ENCODE results near the gene PPP6R1. TPM values are rescaled to one million over a fixed set of nuclear protein-coding genes. Genes with fewer than 3 reads are reported as not detected.

PPP6R1 gene
- total RNA-seq, 1 experiment from 2014 or later, result 159 TPM

- H3K9me2 ChIP-seq (ENCODE audit: insufficient read depth), result no peaks in the 10 kb centered on the region
- peak overlapping the region; percentile 24; the same call in 1 of the 2 replicates for H3K27ac ChIP-seq
- H3F3A ChIP-seq (ENCODE audit: insufficient read depth, low read depth), result peaks cover 30% of the 10 kb centered on the region; the same call in 1 of the 2 replicates
- H3K4me2 ChIP-seq, result peak overlapping the region; percentile 26
- POLR2A ChIA-PET (ENCODE audit: unreplicated experiment), result interaction anchor here (0.5 to 0.6 kb wide), 3 partner anchors 11 to 107 kb away, joined by 7 to 9 read pairs (median 8); no protein-coding TSS in a partner anchor
- DNase-seq, result no peak
- CTCF ChIA-PET, result interaction anchor here (0.8 kb wide), 1 partner anchor 53 kb away, joined by 3 read pairs; no protein-coding TSS in a partner anchor
- no peak overlapping the region for H2AFZ ChIP-seq
- peaks cover 16% of the 10 kb centered on the region for H3K36me3 ChIP-seq (ENCODE audit: low read depth)
- H3K9me3 ChIP-seq (ENCODE audit: insufficient read depth, low read depth), result no peaks in the 10 kb centered on the region
- no peak overlapping the region for H3K4me3 ChIP-seq
- BruUV-seq (replicated peaks), result no TSS peak
- intact Hi-C loops (cut with micrococcal nuclease; ENCODE audit: unreplicated experiment), result no loop called here
- TF ChIP-seq EZH2 (IDR thresholded peaks at IDR 0.05; ENCODE audit: low read depth) (no peak), CTCF (conservative IDR thresholded peaks at IDR 0.05) (no peak)
- H3K4me1 ChIP-seq (replicated peaks; ENCODE audit: insufficient read depth), result peaks cover 46% of the 10 kb centered on the region
- peaks cover 76% of the 10 kb centered on the region for H4K20me1 ChIP-seq (ENCODE audit: insufficient read depth)
- H3K79me2 ChIP-seq (ENCODE audit: low read depth), result peaks cover 75% of the 10 kb centered on the region
- H3K27me3 ChIP-seq (ENCODE audit: insufficient read depth, low read depth), result no peaks in the 10 kb centered on the region
Observed at GRCh38 chr19:55248166-55248675, 10.6 kb downstream of the PPP6R1 start.

GRCh38 chr19:55247621-55248099 is 11.2 kb downstream of the PPP6R1 start:
- H3K4me3 ChIP-seq, result no peak overlapping the region
- H3K36me3 ChIP-seq (ENCODE audit: low read depth), result peaks cover 16% of the 10 kb centered on the region
- no TSS peak for BruUV-seq (replicated peaks)
- H3K9me3 ChIP-seq (ENCODE audit: insufficient read depth, low read depth), result no peaks in the 10 kb centered on the region
- H3K27me3 ChIP-seq (ENCODE audit: insufficient read depth, low read depth), result no peaks in the 10 kb centered on the region
- H4K20me1 ChIP-seq (ENCODE audit: insufficient read depth), result peaks cover 71% of the 10 kb centered on the region
- DNase-seq, result peak; percentile 88 to 93
- H3K4me1 ChIP-seq (replicated peaks; ENCODE audit: insufficient read depth), result peaks cover 46% of the 10 kb centered on the region
- CTCF ChIA-PET, result interaction anchor here (0.8 kb wide), 1 partner anchor 54 kb away, joined by 3 read pairs; no protein-coding TSS in a partner anchor
- H3K27ac ChIP-seq, result peak overlapping the region; percentile 24; the same call in 1 of the 2 replicates
- intact Hi-C loops (cut with micrococcal nuclease; ENCODE audit: unreplicated experiment), result loop anchor here (1.0 kb wide), 1 partner anchor 31 kb away; no protein-coding TSS in a partner anchor
- no peaks in the 10 kb centered on the region for H3K9me2 ChIP-seq (ENCODE audit: insufficient read depth)
- POLR2A ChIA-PET (ENCODE audit: unreplicated experiment), result interaction anchor here (0.5 kb wide), 1 partner anchor 101 kb away, joined by 7 read pairs; no protein-coding TSS in a partner anchor
- no peak overlapping the region for H2AFZ ChIP-seq
- TF ChIP-seq CTCF (conservative IDR thresholded peaks at IDR 0.05), result no peak
- TF ChIP-seq EZH2 (IDR thresholded peaks at IDR 0.05; ENCODE audit: low read depth), result no peak
- H3K79me2 ChIP-seq (ENCODE audit: low read depth), result peaks cover 69% of the 10 kb centered on the region
- H3K4me2 ChIP-seq, result peak overlapping the region; percentile 26
- H3F3A ChIP-seq (ENCODE audit: insufficient read depth, low read depth), result peaks cover 27% of the 10 kb centered on the region; the same call in 1 of the 2 replicates

- ChIA-PET POLR2A (ENCODE audit: unreplicated experiment) (no interaction called here), CTCF (no interaction called here)
- H3K27ac ChIP-seq, result no peak overlapping the region
Observed at GRCh38 chr19:55246462-55247451, 12.1 kb downstream of the PPP6R1 start.

More at GRCh38 chr19:55246462-55247451, 12.1 kb downstream of the PPP6R1 start:
- Histone ChIP-seq H3K9me3 (ENCODE audit: insufficient read depth, low read depth) (no peaks in the 10 kb centered on the region), H3K27me3 (ENCODE audit: insufficient read depth, low read depth) (no peaks in the 10 kb centered on the region), H3F3A (ENCODE audit: insufficient read depth, low read depth) (peaks cover 19% of the 10 kb centered on the region; the same call in 1 of the 2 replicates), H2AFZ (no peak overlapping the region), H3K79me2 (ENCODE audit: low read depth) (peaks cover 60% of the 10 kb centered on the region), H3K36me3 (ENCODE audit: low read depth) (peaks cover 16% of the 10 kb centered on the region), H3K4me1 (replicated peaks; ENCODE audit: insufficient read depth) (peaks cover 37% of the 10 kb centered on the region), H4K20me1 (ENCODE audit: insufficient read depth) (peaks cover 68% of the 10 kb centered on the region), H3K4me3 (no peak overlapping the region), H3K4me2 (peak overlapping the region; percentile 26; the same call in 1 of the 2 replicates), H3K9me2 (ENCODE audit: insufficient read depth) (no peaks in the 10 kb centered on the region)
- no peak for DNase-seq
- no peak for TF ChIP-seq CTCF (conservative IDR thresholded peaks at IDR 0.05)
- intact Hi-C loops (cut with micrococcal nuclease; ENCODE audit: unreplicated experiment), result loop anchor here (1.0 kb wide), 1 partner anchor 30 kb away; no protein-coding TSS in a partner anchor
- no TSS peak for BruUV-seq (replicated peaks)
